Measurements from ENCODE around the gene IFNAR2.

The IFNAR2 gene

GRCh38 chr21:33229784-33230544 is at the start of gene IFNAR2:
Gene IFNAR2, plus strand, starts transcription at chr21:33229938. Its CDS starts 11,985 bp downstream, at chr21:33241923.
- peak in 48 of 56 donors; percentile 22 to 83 (median 60) for DNase-seq

DNA sequence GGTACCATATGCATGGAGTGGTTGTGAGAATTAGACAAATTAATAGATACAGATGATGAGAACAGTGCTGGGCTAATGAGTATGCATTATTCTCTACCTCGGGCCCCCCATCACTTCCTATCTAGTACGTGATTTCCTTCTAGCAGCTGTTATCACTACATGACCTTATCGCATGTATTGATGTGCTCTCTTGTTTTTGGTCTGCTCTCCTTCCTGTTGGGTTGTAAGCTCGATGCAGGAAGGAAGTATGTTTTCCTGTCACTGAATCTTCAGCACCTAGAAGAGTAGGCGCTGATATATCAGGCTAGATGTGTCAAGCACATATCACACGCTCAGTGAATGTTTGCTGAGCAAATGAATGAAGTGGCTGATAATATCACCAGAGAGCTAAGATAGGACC is 43.9 kb upstream of the IFNAR2 start:
- DNase-seq, result no peak

GRCh38 chr21:33187276-33187675 is 42.5 kb upstream of the IFNAR2 start:
- DNase-seq, result no peak

DNA sequence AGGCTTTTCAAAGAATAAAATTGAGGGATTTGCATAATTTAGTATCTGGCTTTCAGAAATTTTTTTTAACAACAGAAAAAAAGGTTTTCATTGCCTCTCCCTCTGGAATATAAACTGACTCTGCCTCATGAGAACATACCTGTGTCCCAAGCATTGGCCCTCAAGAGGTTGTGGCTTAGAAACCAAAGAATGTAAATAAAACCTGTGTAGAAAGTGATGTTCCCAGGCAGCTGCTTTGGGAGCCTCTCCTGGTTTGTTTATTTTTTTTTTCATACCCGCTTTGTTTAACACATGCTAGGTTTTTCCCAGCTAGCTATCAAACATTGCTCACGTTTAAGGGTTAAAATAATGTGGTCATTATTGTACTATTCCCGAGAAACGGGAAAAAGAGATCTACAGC is 40.5 kb upstream of the IFNAR2 start:
- DNase-seq, result no peak

GRCh38 chr21:33189824-33190223 is 39.9 kb upstream of the IFNAR2 start:
- no peak for DNase-seq

DNA sequence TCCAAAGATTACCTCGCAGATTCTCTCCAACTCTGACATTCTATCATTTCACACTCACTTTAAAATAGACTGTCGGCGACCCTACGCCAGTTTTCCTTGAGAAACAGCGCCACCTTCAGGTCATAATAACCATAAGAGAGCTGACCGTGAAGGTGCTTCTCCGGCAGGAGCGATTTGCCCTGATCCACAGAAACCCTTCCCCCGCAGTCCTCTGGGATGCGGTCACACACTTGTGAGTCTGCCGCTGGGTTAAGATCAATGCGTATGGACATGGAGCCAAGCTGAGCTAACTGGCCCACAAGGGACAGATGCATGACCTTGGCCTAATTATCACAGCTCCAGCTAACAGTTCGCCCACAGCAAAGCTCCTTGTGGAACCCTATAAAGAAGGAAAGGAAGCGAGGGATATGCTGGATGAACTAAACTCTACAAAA is 32.8 kb upstream of the IFNAR2 start:
- DNase-seq, result peak in 43 of 56 donors; percentile 10 to 79 (median 37)

GRCh38 chr21:33197496-33197895 is 32.2 kb upstream of the IFNAR2 start:
- DNase-seq, result no peak

DNA sequence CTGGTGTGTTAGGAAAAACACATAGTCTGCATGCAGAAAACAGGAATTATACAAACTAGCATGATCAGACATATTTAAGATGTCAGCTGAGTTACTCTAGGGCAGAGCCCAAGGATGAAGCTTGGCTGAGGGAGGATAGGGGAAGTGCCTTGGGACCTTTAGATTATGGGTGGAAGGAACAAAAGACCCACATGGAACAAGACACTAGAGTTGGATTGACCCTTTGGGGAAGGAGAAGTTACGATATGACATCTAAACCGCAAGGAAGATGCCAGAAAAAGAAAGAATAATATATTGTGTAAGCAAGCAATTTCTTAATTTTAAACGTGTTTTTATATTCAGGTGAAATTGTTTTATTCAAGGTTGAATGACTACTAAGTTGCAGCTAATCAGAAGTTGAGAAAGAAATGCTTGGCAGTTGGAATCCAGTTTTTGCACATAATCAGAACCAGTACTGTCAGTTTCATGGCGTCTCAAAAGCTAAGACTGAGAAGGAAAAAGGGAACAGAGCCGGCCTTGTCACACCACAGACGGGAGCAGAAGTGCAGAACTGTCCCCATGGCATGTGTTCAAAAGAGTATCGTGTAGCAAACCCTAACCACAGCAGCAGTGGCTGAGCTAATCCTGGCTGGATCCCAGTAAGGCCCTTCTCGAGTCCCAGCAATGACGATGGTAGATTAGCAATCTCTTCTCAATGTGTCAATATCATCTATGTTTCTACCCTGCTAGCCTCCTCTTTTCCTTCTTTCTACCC is 31.2 kb upstream of the IFNAR2 start:
- DNase-seq, result peak in 38 of 56 donors; percentile 10 to 70 (median 35)

- no peak for DNase-seq
These were observed 30.7 kb upstream of the IFNAR2 start for GRCh38 chr21:33199100-33199464.

GRCh38 chr21:33199516-33200217 is 30.1 kb upstream of the IFNAR2 start:
- DNase-seq, result peak in 46 of 56 donors; percentile 9 to 94 (median 62)

DNA sequence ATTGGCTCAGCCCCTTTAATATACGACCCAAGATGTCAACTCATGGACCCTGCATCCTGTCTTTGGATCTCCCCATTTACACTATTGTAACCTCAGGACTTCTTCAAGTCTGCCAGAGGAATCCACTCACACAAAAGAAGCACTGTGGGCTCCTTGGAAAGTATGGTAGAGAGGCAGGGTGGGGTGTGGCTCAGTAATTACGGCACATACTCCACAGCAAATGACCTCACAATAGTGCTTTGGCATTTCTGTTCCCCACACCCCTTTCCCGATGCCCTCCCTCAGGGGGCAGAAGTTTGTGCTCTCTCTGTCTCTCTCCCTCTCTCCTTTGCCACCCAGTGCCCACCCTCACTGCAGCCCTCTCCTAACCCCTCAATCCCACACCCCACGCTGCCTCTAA is 27.8 kb upstream of the IFNAR2 start:
- DNase-seq, result no peak

GRCh38 chr21:33202464-33203363 is 27.0 kb upstream of the IFNAR2 start:
- no peak for DNase-seq

GRCh38 chr21:33203371-33203724 is 26.4 kb upstream of the IFNAR2 start:
- DNase-seq, result no peak

DNA sequence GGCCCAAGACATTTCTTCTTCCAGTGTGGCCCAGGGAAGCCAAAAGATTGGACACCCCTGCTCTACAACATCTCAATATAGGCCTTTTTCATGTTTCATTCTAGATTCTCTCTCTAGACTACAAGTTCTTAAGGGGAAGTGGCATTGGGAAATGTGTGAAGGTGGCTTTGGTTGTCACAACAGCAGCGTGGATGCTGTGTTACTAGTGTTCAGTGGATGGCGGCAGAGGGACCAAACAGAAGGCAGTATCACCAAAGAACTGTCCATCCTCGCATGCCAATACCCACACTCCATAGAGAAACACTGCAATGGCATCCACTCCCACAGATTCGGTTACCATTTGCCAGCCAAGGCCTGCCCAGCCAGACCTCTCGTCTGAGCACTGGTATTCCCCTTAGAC is 24.3 kb upstream of the IFNAR2 start:
- DNase-seq, result no peak

- no peak for DNase-seq
These were observed 22.9 kb upstream of the IFNAR2 start for GRCh38 chr21:33206771-33207281.

DNA sequence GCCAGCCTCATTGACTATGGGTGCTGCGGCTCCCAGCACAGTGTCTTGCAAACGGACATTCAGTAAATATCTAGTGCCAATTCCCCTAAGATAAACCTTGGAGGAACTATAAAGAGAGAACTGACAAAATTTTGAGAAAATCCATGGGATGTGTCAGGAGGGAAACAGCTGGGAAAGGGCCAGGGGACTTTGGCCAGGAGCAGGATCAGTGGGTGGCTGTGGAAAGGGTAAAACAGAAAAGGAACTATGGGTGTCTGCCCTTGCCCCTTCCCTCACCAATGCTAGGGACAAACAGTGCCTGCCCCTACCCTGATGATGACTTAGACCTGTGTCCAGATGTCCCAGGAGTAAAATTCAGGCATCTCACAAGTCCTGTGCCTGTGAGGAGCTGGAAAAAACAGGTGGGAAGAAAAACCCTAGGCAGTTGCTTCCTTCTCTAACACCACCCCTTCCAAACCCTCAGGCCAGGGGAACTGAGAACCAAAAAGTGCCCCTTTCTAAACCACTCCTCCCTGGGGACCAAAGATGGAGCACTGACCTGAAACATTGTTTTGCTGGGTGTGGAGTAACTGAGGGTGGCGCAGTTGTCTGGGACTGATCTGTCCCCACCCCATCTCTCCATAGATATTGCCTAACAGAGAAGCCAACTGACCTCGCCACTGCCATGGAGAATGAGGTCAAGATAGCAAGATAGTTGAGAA is 22.1 kb upstream of the IFNAR2 start:
- no peak for DNase-seq

- DNase-seq, result no peak
These were observed 21.2 kb upstream of the IFNAR2 start for GRCh38 chr21:33208534-33208933.

- no peak for DNase-seq
These were observed 18.4 kb upstream of the IFNAR2 start for GRCh38 chr21:33211305-33211704.

DNA sequence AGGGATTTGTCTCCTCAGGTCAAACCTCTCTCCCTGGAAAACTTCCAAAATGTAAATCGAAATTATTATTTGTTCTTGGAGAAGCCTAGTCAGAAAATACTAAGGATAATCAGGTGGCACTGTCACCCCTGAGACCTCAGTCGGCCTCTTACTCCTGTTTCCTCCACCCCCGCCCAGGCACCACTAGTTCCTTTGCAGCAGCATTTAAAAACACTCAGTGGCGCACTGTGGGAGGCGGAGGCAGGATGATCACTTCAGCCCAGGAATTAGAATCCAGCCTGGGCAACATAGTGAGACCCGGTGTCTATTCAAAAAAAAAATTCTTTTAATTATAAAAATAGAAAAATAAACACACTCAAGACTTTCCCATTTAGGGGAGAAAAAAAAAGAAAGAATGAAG is 18.0 kb upstream of the IFNAR2 start:
- peak in 1 of 56 donors; percentile 11 for DNase-seq

Measured in amygdala (tissue), 56 donors.